Left forelimb (tissue), 1 donor: ENCODE measurements around the gene ZKSCAN2.
A peak's percentile ranks its signal among the peaks of the same experiment; 100 is the strongest.

Experiments used
- DNase-seq: peaks from one replicate; pipeline ENCODE4 v3.0.0-alpha.2; 2018; ENCODE audit warnings: low spot score

The ZKSCAN2 gene

GRCh38 chr16:25257470-25257955 is at the start of gene ZKSCAN2:
Gene ZKSCAN2, minus strand, starts transcription at chr16:25257845. Its CDS starts 718 bp downstream, at chr16:25257127.
- DNase-seq, result peak; percentile 93

GRCh38 chr16:25299792-25300590 is 42.3 kb upstream of the ZKSCAN2 start:
- DNase-seq, result no peak

GRCh38 chr16:25298165-25298872 is 40.7 kb upstream of the ZKSCAN2 start:
- no peak for DNase-seq

DNA sequence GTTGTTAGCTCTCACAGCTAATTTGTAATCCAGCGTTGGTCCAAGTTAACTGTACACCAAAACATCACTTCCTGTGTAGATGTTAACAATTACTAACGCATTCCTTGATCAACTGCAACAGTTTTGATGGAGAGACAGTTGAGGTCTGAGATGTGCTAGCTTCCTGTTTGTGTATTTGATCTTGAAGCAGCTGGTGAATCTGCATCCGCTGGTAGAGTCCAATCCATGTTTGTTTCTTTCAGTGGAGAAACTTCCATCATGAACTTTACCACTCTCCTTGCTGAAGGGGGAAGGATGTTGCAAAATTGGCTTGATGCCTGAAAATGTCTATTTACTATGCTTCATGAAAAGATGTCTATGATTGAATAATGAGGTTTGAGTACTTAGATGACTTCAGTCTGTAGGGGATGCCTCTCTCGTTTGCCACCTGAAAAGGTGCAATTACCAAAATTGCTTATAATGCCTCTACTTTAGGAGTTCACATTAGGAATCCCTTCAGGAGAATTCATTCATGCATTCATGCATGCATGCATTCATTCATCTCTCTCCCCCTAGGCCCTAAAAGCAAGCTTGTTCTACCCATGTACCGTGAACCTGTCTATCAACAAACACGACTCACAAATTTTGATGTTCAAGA is 39.6 kb upstream of the ZKSCAN2 start:
- no peak for DNase-seq

DNA sequence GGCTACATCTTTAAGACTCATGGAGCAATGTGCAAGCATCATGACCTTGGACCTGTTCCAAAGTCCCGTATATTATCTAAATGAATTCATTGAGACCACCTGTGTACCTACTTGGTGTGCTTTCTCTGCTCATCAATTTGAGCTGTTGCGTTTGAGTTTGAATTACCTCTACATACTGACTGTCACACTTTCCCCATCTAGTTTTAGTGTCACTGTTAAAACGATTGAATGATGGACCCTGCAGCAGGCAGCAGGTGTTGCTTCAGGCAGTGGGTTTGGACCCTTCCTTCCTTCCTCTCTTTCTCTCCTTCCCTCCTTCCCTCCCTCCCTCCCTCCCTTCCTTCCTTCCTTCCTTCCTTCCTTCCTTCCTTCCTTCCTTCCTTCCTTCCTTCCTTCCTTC is 33.9 kb upstream of the ZKSCAN2 start:
- no peak for DNase-seq

GRCh38 chr16:25289466-25289865 is 31.8 kb upstream of the ZKSCAN2 start:
- DNase-seq, result no peak

- DNase-seq, result no peak
These were observed 21.8 kb upstream of the ZKSCAN2 start for GRCh38 chr16:25279491-25279890.

DNA sequence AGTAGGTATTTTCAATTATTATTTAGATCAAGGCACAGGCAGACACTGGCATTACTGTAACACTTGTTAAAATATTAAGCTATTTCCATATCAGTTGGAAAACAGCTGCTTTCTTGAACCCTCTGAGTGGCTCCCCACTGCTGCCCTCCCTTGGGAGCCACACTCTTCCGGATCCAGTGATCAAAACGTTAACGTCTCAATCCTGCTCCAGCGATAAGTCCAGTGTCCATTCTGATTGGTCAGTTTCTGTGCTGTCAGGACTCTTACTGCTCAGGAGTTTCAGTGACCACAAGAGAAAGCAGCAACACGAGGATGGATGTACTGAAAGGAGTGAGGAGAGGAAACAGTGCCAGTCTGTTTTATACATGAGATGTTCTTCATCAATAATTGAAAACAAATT is 13.8 kb upstream of the ZKSCAN2 start:
- no peak for DNase-seq

DNA sequence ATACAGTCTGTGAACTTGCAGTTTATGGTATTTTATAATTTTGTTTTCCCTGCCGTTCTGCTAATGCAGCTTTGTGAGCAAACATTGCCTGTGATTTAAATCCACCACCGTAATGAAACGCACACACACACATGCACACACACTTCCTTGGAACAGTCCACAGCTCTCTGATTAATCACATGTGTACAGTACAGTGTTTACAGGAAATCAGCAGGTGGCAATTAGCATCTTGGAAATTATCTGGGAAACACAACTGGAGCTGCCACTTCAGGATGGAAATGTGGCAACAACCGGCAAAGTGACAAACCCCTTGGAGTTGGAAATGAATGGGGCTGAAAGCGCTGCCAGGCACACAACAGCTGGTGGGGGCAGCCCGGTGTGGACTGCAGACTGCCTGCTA is 12.9 kb upstream of the ZKSCAN2 start:
- DNase-seq, result no peak

DNA sequence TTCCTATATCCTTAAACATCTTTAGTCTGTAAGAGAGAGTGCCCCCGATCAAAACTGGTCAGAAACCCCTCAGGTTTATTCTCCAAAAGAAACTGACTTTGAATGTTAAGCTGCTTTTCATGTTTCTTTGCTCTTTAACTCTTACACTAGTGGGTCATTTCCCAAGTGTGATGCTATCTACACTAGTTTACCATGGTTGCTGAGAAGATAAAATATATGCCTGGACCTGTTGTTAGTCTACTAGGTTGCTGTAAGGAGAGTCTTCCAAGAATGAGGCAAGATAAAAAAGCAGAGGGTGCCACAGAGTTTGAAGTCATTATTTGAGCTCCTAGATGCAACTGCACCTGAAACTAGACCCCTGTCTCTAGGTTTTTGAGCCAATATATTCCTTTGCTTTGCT is 12.2 kb upstream of the ZKSCAN2 start:
- no peak for DNase-seq

DNA sequence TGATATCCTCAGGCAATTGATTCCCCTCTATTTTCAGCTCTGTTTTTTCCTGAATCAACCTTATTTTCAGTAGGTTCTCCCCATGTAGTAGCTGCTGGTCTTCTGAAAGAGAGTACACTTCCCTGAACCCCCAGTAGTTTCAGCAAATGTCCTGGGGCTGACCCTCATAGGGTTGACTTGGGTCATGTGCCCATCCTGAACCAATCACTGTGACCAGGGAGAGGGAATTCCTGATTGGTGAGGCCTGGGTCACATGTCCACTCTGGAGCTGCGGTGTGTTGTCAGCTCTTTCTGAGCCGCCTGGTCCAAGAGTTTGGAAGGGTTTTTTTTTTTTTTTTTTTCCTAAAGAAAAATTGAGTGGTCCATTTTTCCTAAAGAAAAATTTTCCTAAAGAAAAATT is 8.3 kb upstream of the ZKSCAN2 start:
- DNase-seq, result no peak

GRCh38 chr16:25264597-25264996 is 7.0 kb upstream of the ZKSCAN2 start:
- DNase-seq, result no peak

DNA sequence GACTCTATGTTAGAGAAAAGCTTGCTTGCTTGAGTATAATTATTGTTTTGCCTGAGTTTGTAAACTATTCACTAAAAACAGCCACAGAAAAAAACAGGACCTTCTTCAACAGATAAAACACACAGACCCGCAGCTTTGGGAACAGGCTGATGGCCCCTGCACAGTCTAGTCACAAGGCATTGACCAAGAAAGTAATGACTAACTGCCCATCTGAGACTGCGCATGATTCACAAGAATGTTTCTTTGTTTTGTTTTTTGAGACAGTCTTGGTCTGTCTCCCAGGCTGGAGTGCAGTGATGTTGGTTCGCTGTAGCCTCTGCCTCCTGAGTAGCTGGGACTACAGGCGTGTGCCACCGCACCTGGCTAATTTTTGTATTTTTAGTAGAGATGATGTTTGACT is 2.8 kb upstream of the ZKSCAN2 start:
- DNase-seq, result no peak

DNA sequence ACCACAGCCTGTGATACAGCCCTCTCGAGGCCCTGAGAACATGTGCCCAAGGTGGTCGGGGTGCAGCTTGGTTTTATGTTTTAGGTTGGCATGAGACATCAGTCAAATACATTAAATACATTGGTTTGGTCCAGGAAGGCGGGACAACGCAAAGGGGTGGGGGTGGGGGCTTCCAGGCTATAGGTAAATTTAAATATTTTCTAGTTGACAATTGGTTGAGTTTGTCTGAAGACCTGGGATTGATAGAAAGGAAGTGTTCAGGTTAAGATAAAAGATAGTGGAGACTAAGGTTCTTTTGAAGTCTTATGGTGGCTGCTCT is 1.2 kb upstream of the ZKSCAN2 start:
- DNase-seq, result no peak

DNA sequence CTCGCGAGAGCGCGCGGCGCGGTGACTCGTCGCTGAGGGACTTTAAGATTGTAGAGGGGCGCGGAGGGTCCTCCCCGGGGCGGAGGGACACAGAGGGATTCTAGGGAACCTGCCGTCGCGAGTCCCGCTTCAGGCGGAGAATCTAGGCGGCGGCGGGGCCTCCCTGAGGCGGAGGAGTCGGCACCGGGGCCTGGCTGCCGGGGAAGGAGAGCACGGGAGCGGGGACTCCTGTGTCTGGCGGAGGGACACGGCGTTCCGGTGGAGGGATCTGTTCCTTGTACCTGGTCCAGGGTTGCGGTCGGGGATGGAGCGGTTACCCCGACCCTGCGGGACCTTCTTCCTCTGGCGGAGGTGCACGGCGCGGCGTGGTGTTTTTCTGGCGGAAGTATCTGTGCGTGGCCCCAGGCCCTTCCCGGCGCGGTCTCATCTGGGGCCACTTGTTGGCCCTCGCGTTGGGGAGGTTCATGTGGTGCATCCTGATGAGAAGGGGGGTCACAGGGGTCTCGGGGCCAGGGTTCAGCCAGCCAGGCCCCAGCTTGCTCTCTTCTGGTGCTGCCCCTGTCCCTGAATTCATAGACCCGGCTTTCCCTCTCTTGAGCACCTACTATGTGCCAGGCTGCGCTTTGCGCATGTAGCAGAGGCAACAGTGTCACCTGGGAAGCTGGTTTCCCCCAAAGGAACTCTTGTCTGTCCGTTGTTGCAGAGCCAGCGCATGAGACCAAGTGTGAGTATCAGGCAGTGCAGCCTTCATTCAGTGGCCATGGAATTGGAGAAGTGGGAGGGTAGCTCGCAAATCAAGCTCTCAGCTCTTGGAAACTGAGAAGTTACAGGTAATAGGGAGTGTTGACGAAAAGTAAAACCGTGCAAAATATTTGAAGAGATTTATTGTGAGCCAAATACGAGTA is 563 bp upstream of the ZKSCAN2 start:
- peak; percentile 94 for DNase-seq

GRCh38 chr16:25256695-25257469 is 763 bp downstream of the ZKSCAN2 start:
- no peak for DNase-seq

DNA sequence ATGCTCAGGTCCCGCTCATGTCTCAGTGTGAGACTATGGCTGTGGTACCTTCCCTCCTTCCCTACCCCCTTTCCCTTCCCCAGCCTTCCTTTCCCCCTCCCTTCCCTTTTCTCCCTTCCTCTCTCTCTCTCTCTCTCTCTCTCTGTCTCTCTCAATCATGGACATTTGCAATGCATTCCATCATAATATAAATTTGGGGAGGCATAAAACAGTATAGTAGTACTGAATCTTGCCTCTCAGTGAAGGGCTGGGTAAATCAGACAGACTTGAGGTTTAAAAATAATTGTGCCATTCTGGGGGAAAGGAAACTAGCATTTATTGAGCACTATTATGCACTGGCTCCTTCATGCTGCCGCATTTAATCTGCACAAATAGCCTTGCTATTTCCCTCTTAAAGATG is 4.3 kb downstream of the ZKSCAN2 start:
- no peak for DNase-seq

DNA sequence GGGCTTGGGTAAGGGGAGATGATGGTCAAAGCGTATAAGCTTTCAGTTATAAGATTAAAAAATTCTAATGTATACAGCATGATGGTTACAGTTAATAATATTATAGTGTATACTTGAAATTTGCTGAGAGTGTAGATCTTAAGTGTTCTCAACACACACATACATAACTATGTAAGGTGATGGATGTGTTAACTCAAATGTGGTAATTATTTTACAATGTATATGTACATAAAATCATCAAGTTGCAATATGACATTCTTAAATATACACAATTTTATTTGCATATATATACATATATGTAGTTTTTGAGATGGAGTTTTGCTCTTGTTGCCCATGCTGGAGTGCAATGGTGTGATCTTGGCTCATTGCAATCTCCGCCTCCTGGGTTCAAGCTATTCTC is 7.2 kb downstream of the ZKSCAN2 start:
- no peak for DNase-seq

GRCh38 chr16:25235991-25236390 is 21.7 kb downstream of the ZKSCAN2 start:
- DNase-seq, result no peak

GRCh38 chr16:25228372-25228771 is 29.3 kb downstream of the ZKSCAN2 start:
- no peak for DNase-seq

DNA sequence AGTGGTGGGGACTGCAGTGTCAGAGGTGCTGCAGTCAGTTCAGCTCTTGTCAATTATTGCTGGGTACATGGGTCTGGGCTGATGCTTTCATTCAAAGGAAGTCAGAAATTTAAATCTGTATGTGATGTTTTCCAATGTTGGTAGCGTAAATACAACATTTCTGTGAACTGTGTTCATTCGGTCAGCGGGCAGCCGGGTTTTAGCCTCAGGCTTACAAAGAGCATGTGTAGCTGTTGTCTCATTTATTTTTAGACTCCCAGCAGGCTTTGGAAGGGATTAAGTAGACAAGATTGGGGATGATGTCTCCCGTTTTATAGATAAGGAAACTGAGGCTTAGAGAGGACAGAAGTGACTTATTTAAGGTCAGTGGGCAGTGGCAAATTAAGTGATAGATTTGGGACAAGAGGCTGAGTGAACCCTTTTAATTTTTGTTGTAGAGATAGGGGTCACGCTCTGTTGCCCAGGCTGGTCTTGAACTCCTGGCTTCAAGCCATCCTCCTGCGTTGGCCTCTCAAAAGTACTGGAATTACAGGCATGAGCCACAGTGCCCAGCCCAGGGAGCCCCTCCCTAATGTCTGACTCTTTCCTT is 32.8 kb downstream of the ZKSCAN2 start:
- DNase-seq, result no peak
